ENCODE measurements around the gene HRH2.

DNA sequence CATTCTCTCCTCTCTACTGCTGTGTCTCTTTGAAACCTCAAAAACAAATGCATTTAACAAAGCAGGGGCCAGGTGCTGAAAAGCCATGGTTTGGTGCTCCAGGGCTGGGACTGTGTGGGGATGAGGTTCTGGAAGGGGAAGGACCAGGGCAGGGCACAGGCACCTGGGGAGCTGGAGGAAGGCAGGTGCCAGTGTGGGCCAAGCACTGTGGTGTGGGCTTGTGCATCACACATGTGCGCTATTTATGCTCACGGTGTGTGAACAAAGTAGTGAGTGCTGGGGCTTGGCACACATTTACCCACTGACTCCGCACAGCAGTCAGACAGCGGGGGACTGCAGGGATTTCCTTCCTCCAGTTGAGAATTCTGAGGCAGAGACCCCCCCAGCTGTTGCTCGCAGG lies 10.1 kb downstream of the HRH2 start:
- TF ChIP-seq CTCF (IDR thresholded peaks at IDR 0.05) (no peak), POLR2A (IDR thresholded peaks at IDR 0.05) (no peak)

All from body of pancreas (tissue), 4 donors.